SKM-1 treated with dmso at 0.1 percent for 144 hours (cell line): ENCODE data around the gene PSD4.

Experiments
- DNase-seq: peaks from one replicate; lab custom pipeline; 2025; ENCODE audit not compliant: unreplicated experiment; lab: John Stamatoyannopoulos, UW

PSD4 gene

GRCh38 chr2:113141451-113141850, 32.3 kb upstream of the PSD4 start:
- no peak for DNase-seq

GRCh38 chr2:113142290-113142689, 31.5 kb upstream of the PSD4 start:
- no peak for DNase-seq

GRCh38 chr2:113144259-113144658, 29.5 kb upstream of the PSD4 start:
- DNase-seq, result no peak

- no peak for DNase-seq
Measured at GRCh38 chr2:113148606-113149552, 24.9 kb upstream of the PSD4 start.

GRCh38 chr2:113149553-113150257, 24.1 kb upstream of the PSD4 start:
- no peak for DNase-seq

GRCh38 chr2:113150258-113150601, 23.5 kb upstream of the PSD4 start:
- DNase-seq, result no peak

GRCh38 chr2:113155331-113155730, 18.4 kb upstream of the PSD4 start:
- DNase-seq, result no peak

GRCh38 chr2:113156278-113157117, 17.3 kb upstream of the PSD4 start:
- DNase-seq, result no peak

GRCh38 chr2:113157118-113157896, 16.5 kb upstream of the PSD4 start:
- no peak for DNase-seq

GRCh38 chr2:113157897-113158753, 15.6 kb upstream of the PSD4 start:
- no peak for DNase-seq

- DNase-seq, result no peak
Measured at GRCh38 chr2:113158884-113159553, 14.8 kb upstream of the PSD4 start.

- DNase-seq, result no peak
Measured at GRCh38 chr2:113160248-113160647, 13.5 kb upstream of the PSD4 start.

GRCh38 chr2:113160962-113161361, 12.8 kb upstream of the PSD4 start:
- DNase-seq, result no peak

GRCh38 chr2:113162173-113162572, 11.6 kb upstream of the PSD4 start:
- DNase-seq, result no peak

GRCh38 chr2:113162869-113163268, 10.9 kb upstream of the PSD4 start:
- DNase-seq, result no peak

- no peak for DNase-seq
Measured at GRCh38 chr2:113164215-113164929, 9.4 kb upstream of the PSD4 start.

GRCh38 chr2:113164930-113165585, 8.7 kb upstream of the PSD4 start:
- no peak for DNase-seq

- no peak for DNase-seq
Measured at GRCh38 chr2:113166187-113166645, 7.6 kb upstream of the PSD4 start.
